HG03060 (cell line): ENCODE measurements around the gene SRD5A2.

Experiments used
- ATAC-seq: cut with Tn5 transposase; IDR thresholded peaks from one replicate; pipeline ENCODE4 v1.9.1; 2021; ENCODE audit warnings: low read depth, moderate number of reproducible peaks; ENCODE audit not compliant: unreplicated experiment

Gene SRD5A2

GRCh38 chr2:31474296-31474695 is 106.4 kb downstream of the SRD5A2 start:
- ATAC-seq = no peak
